ENCODE data around the gene KLHL17.
A peak's percentile ranks its signal among the peaks of the same experiment; 100 is the strongest.
"Not testable (repeated sequence)": the region's sequence is repeated elsewhere in the genome, so short reads cannot be mapped to it uniquely, and the experiment has no call there.

KLHL17 gene

DNA sequence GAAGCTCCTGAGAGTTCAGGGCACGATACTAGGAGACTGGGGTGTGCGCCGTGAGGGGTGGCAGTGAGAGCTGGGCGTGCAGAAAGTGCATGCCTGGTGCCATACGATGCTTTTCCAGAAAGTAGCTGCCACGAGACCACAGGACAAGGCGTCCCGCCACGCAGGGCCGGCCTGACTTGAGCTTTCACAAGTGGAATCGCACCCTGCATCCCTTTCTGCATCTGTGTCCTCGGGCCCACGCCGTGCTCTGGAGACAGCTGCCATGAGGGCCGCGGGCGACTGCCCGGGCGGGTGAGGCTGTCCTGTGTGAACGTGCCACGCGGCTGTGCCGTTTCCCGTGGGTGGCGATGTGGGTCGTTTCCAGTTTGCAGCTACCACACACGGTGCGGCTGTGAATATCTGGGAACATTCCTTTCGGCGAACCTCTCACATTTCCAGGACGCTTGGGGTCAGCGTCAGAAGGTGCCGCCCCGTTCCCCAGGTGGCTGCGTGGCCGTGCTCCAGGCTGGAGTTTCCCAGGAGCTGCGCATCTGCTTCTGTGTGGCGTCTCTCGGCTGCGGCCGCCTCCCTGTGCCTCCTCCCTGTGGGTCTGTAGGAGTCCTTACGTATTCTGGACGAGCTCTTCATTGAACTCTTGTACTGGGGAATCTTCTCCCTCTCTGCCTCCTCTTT lies 22.5 kb downstream of the KLHL17 start:
- DNase-seq = no peak

DNA sequence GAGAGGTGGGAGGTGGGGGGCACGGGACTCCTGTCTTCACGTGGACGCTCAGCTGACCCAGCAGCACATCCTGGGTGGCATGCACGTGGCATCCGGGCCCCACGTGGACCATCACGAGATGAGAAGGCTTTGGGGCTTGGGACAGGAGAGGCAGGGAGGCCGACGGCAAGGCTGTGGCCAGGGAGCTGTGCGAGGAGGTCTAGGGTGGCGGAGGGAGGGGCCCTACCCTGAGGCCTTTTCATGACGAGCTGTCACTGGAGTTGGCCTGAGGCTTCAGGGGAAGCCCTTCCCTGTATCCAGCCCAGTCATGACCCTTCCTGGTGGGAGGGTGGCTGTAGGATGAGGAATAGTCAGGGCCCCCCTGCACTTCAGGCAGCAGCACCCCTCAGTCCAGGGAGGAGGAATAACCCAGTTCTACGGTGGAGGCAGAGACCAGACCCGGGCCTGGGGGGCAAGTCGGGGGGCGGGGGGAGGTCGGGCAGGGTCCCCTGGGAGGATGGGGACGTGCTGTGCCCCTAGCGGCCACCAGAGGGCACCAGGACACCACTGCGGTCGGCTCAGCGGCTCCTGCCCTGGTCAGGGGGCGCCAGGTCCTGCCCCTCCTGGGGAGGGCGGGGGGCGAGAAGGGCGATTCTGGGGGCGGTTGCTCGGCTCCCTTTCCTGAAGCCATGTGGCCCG lies 23.6 kb downstream of the KLHL17 start:
- DNase-seq = peak; percentile 17

DNA sequence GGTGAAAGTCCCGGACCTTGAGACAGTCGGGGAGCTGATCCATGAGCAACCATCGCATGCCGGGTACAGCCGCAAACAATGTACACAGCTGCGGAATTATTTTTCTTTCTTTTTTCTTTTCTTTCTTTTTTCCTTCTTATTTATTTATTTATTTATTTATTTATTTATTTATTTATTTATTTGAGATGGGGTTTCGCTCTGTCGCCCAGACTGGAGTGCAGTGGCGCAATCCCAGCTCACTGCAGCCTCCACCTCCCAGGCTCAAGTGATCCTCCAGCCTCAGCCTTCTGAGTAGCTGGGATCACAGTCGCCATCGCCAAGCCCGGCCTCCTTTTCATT lies 24.1 kb downstream of the KLHL17 start:
- no peak for DNase-seq

DNA sequence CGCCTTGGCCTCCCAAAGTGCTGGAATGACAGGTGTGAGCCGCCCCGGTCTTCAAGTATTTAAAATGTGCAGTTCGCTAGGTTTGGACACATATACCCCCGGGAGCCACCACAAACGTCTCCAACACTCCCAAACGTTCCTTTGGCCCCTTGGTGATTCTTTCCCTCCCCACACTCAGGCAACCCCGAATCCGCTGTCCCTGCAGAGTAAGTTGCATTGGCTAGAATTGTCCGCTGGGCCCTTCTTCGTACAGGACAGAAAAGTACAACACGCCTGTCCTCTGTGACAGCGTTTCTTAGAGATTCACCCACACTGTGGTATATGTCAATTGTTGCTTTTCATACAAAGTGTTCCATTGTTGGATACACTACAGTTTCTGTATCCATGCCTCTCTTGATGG lies 24.7 kb downstream of the KLHL17 start:
- no peak for DNase-seq

DNA sequence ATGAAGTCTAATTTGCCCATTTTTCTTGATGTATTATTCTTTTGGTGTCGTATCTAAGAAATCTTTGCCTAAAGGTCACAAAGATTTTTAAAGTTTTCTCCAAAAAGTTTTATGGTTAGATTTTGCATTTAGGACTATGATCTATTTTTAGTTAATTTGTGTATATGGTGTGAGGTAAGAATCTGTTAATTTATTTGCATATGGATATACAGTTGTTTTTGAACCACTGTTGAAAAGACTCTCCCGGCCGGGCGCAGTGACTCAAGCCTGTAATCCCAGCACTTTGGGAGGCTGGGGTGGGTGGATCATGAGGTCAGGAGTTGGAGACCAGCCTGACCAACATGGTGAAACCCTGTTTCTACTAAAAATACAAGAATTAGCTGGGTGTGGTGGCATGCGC lies 27.7 kb downstream of the KLHL17 start:
- DNase-seq = not testable (repeated sequence)

DNA sequence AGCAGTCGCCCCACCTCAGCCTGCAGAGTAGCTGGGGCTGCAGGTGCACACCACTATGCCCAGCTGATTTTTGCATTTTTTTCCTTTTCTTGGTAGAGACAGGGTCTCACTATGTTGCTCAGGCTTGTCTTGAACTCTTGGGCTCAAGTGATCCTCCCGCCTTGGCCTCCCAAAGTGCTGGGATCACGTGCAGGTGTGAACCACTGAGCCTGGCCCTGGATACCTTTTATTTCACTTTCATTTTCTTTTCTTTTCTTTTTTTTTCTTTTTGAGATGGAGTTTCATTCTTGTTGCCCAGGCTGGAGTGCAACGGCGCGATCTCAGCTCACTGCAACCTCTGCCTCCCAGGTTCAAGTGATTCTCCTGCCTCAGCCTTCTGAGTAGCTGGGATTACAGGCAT lies 30.9 kb downstream of the KLHL17 start:
- DNase-seq = not testable (repeated sequence)

DNA sequence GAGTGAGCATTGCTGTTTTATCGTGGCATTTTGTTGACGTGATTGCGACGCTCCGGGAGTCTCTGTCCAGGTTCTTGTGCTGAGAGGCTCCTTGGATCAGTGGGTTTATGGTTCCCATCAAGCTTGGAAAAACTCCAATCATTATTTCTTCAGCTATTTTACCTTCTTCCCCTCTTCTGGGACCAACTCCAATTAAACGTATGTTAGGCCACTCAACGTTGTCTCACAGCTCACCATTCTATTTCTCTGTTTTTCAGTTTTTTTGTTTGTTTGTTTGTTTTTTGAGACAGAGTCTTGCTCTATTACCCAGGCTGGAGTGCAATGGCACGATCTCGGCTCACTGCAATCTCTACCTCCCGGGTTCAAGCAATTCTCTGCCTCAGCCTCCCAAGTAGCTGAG lies 31.5 kb downstream of the KLHL17 start:
- no peak for DNase-seq

DNA sequence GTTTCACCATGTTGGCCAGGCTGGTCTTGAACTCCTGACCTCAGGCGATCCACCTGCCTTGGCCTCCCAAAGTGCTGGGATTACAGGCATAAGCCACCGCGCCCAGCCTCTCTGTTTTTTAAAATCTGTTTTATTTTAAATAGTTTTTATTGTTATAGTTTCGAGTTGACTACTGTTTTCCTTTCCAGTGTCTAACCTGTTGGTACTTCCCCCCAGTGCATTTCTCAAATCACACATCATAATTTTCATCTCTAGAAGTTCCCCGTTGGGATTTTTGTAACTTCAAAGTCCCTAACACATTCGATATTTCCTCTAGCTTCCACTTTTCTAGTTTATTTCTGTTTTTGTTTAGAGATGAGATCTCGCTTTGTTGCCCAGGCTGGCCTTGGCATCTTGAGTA lies 32.0 kb downstream of the KLHL17 start:
- DNase-seq = no peak

DNA sequence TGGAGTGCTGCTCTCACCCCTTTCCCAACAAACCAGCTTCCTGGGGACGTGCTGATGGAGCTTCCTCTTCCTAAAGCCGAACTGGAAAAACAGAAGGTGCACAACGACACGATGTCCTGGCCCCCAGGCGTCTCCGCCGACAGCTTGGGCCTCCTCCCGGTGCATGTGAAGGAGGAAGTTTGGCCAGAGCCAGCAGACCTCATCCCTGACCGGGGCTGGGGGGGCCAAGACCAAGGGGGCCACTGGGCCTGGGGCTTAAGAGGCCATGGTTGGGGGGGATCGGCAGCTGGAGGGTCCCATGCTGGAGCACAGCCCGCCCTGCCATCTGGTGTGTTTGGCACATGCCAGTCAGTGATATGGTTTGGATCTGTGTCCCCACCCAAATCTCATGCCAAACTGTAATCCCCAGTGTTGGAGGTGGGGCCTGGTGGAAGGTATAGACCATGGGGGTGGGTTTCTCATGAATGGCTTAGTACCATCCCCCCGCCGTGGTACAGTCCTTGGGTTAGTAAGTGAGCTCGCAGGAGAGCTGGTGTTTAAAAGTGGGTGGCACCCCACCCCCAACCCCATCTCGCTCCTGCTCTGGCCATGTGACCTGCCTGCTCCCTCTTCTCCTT lies 33.1 kb downstream of the KLHL17 start:
- no peak for DNase-seq

DNA sequence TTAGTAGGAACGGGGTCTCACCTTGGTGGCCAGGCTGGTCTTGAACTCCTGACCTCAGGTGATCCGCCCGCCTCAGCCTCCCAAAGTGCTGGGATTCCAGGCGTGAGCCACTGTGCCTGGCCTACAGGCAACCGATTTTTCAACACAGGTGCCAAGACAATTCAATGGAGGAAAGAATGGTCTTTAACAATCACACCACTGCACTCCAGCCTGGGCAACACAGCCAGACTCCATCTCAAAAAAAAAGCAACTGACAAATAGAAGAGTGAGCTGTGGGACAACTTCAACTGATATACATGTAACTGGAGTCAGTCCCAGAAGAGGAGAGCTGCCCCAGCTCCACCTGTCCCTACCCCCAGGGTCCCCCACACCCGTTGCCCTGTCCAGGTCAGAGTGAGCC lies 34.2 kb downstream of the KLHL17 start:
- not testable (repeated sequence) for DNase-seq

DNA sequence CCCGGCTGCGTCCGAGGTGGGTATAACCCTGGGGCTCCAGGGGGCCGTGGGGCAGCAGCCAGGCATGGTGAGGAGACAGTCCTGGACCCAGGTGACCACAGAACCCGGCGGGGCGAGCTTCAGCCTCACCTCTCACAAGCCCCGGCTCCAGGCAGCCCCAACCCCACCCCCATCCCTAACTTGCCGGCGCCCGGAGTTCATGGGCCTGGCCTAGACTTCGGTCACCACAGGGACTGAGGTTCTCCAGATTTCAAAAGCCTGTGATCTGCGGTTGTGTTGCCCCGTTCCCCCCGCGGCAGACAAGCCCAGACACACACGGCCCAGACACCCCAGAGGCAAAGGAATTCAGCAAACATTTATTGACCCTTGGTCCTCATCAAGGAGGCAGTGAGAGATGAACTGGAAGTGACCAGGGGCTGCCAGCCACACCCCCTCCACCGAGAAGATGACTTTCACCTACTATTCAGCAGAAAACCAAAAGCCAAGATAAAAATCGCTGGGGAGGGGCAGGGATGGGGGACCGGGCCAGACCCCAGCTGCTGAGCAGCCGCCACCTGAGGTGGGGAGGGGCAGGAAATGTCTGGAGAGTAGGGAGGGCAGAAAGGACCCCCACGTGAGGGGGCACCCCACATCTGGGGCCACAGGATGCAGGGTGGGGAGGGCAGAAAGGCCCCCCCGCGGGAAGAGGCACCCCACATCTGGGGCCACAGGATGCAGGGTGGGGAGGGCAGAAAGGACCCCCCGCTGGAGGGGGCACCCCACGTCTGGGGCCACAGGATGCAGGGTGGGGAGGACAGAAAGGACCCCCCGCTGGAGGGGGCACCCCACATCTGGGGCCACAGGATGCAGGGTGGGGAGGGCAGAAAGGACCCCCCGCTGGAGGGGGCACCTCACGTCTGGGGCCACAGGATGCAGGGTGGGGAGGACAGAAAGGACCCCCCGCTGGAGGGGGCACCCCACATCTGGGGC lies 35.6 kb downstream of the KLHL17 start:
- no peak for DNase-seq

DNA sequence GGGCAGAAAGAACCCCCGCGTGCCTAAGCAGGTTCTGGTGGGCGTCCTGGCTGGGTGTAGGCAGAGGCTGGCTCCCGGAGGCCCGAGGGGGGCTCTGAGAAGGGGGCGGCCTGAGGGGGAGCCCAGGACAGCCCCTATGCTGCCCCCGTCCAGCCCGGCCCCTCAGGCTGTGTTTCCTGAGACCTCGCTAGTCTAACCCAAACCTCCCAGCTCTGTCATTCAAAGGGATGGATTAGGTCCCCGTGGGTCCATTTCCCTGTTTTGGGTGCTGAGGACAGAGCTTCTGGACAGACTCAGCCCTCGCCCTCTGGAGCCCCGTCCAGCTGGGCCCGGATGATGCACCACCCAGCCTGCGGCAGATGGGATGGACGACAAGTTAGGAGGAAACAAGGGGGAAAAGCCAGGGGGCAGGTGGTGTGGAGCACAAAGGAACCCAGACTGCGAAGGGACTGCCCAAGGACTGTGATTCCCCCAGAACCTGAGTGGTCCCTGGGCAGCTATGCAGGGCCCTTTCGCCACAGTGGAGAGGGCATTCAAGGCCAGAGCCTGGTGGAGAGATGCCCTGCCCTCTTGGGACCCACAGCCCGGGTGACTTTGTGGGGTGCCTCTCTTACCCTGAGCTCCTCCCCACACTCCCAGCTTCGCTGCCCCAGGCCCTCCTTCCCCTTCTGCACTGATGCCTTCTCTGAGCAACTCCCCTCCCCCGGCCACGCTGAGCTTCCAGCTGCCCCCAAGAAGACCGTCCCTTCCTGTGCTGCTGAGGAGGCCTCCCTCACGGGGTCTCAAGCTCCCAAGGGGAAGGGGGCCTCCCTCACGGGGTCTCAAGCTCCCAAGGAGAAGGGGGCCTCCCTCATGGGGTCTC lies 36.7 kb downstream of the KLHL17 start:
- no peak for DNase-seq

DNA sequence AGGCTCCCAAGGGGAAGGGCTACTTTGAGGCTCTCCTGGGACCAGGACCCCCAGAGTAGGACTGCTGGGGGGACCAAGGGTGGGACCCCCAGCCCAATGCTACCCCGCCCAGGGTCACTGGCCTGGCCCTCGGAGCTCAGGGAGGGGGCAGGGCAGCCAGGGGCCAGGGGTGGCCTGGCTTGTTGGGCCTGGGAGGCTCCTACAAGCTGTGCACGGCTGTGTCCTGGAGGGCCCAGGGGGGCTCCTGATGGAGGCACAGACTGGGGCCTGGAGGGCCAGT lies 37.3 kb downstream of the KLHL17 start:
- DNase-seq = no peak

DNA sequence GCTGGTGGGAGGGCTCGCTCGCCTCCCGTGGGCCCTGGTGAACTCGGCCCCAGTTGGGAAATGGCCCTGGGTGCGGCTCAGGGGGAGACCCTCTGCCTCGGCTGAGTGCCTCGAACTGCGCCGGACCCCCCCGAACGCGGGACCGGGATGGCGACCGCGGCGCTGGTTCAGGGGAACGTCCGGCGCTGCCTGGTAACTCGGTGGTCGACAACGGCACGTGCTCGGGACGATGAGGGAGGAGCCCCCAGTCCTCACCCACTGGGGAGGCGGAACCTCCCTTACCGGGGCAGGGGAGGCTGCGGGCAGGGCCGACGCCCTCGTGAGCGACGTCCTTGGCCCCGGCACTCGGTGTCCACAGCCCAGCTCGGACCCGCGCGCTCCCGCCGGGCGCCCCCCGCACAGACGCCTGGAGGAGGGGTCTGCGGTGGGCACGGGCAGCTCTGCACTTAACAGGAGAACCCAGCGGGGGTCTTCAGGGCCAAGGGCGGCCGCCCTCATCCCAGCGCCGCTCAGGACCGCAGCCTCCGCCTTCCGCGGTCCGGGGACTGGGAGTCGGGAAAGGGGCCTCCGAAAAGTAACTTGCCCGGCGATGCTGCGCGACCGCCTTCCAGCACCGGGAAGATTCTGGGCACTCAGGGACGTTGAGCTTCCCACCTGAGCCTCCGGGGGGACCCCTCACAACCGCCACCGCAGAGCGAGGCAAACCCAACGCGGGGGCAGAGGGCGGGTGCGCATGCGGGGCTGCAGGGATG lies 37.8 kb downstream of the KLHL17 start:
- DNase-seq = no peak

DNA sequence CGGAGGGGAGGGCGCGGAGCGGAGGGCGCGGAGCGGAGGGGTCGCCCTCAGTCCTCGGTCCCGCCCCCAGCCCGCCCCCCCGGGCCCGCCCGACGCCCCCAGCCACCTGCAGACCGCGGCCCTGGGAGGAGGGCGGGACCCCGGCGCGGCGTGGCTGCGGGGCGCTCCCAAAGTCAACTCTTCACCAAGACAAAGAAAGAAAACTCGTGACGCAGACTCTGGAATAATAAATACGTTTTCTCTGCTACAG lies 38.3 kb downstream of the KLHL17 start:
- no peak for DNase-seq

DNA sequence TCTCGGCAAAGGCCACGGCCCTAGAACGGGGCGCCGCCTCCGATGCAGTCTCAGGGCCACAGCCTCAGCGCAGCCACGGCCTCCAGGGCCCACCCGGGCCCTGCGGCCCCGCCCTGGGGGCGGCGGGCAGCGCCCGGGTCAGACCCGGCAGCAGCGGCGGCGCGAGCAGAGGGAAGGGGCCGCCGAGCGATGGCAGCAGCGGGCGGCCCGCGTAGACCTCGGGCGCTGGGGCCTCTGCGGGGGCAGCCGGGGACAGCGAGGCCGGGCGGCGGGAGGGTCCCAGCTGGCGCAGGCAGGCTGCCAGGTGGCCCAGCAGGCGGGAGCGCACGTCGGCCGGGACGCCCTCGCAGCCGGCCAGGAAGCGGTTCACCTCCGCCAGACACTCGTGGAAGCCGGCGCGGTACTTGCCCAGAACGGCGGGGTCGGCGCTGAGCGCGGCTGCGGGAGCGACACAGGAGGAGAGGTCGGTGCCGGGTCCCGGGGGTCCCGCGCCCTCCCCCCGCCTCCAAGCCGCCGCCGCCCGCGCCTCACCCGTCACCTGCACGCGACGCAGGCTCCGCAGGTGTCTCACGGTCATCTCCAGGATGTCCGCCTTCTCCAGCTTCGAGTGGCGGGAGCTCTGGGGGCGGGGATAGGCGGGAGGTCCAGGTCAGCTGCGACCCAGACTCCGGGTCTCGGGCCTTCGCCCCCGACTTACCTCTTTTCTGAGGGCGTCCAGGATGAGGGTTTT lies 38.8 kb downstream of the KLHL17 start:
- peak; percentile 19 for DNase-seq

DNA sequence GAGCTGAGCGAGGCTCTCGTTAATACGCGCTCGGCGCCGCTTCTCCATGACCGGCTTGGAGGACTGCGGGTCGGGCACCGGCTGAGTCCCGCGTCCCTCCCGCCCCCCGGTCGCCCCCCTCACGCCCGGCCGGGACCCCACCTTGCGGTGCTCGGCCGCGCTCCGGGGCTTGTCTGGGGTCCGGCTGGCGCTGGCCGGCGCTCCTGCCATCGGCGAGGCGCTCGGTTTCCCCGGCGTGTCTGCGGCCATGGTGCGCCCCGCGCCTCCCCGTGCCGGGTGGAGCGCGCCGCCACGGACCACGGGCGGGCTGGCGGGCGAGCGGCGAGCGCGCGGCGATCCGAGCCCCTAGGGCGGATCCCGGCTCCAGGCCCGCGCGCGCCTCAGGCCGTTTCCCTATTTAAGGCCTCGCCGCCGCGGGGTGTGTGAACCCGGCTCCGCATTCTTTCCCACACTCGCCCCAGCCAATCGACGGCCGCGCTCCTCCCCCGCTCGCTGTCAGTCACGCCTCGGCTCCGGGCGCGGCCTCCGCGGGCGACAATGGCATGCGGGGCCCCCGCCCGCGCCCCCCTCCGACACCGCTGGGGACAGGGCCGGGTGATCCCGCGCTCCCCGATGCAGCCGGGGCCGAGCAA lies 39.5 kb downstream of the KLHL17 start, which contains the start of gene HES4:
Gene HES4 (minus strand): TSS at position 373 of the 632 bp plus-strand sequence. CDS start 124 bp downstream, at position 249.
- DNase-seq = peak; percentile 91

DNA sequence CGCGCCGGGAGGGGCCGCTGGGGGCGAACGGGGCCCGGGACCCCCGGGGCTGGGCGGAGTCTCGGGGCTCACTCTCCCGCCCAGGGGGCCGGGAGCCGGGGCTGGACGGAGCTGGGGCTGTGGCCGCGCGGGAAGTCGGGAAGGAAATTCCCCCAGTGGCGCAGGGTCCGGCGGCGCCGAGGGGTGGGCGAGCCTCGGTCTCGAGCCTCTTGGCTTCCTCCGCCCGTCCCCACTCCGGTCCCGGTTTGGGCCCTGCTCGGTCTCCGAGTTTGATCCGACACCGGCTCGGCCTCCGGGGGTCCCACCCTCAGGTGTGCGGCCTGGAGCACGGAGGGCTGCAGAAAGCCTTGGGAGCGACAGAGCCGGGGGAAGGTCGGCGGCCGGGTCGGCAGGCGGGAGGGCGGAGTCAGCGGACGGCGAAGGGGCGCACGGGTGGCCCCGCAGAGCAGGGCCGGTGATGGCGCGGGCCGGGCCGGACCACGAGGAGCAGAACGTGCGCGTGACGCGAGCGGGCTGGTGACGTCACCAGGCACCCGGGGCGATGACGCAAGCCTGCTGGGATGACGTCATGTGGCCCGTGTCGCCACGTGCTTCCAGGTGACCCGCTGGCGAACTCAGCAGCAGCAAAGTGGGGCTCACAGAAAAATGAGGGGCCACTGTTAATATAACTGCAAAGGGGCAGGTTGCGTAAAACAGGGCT lies 40.1 kb downstream of the KLHL17 start:
- DNase-seq = peak; percentile 78

DNA sequence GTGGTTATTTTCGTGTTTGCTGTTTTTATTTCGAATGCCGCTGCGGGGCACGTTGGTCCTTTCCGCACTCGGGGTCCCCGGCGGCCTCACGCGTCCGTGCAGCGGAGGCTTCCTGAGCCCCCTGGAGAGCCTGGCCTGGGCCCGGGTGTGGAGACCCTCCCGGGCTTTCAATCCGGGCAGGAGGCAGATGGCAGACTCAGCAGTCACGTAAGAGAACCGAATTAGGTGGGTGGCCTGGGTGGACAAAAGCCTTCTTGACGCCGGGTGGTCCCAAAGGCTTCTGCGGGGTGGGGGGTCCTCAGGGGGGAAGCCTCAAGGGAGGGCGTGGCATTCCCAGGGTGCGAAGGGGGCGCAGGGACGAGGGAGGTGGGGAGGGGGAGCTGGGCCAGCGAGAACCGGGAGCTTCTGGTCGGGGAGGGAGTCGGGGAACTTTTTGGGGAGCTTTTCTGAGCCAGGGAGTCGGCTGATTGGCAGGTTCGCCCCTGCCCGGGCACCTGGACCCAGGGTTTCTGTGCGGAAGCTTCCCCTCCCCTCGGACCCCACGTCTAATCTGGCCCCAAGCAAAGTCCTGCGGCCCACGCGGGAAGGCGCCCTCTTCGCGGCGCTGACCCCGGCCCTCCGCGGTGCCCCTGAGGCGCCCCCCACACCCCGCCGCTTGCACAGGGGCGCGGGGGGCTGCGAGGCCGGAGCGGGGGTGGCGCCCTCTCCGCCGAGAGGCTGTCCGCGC lies 40.8 kb downstream of the KLHL17 start:
- no peak for DNase-seq

Measured in fibroblast of skin of abdomen (primary cell).